Measurements from ENCODE around the gene CDK2AP2.

The CDK2AP2 gene

DNA sequence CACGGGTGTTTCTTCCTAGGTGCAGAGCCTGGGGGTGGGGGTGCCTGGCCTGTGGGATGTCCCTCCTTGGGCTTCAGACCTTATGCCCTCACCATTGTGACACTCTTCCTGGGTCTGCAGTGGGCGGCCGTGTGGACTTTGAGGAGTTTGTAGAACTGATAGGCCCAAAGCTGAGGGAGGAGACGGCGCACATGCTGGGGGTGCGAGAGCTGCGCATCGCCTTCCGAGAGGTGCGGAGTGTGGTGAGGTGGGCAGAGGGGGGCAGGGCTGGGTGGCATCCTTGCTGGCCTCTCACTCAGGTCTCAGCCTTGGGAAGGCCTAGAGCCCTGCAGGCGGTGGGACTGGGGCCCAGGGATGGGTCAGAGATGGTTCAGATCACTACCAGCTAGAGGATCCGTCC lies 50.5 kb downstream of the CDK2AP2 start:
- no peak for ATAC-seq
- TF ChIP-seq, protein P1, sequence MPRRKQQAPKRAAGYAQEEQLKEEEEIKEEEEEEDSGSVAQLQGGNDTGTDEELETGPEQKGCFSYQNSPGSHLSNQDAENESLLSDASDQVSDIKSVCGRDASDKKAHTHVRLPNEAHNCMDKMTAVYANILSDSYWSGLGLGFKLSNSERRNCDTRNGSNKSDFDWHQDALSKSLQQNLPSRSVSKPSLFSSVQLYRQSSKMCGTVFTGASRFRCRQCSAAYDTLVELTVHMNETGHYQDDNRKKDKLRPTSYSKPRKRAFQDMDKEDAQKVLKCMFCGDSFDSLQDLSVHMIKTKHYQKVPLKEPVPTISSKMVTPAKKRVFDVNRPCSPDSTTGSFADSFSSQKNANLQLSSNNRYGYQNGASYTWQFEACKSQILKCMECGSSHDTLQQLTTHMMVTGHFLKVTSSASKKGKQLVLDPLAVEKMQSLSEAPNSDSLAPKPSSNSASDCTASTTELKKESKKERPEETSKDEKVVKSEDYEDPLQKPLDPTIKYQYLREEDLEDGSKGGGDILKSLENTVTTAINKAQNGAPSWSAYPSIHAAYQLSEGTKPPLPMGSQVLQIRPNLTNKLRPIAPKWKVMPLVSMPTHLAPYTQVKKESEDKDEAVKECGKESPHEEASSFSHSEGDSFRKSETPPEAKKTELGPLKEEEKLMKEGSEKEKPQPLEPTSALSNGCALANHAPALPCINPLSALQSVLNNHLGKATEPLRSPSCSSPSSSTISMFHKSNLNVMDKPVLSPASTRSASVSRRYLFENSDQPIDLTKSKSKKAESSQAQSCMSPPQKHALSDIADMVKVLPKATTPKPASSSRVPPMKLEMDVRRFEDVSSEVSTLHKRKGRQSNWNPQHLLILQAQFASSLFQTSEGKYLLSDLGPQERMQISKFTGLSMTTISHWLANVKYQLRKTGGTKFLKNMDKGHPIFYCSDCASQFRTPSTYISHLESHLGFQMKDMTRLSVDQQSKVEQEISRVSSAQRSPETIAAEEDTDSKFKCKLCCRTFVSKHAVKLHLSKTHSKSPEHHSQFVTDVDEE (CRISPR knock-in tag; IDR thresholded peaks at IDR 0.05), result no peak
- no peak for TF ChIP-seq ARNTL (CRISPR knock-in tag; IDR thresholded peaks at IDR 0.05; ENCODE audit: borderline replicate concordance, low read depth)
- TF ChIP-seq BACH2 (CRISPR knock-in tag; IDR thresholded peaks at IDR 0.05; ENCODE audit: borderline replicate concordance), result no peak
- TF ChIP-seq CSDC2 (CRISPR knock-in tag; IDR thresholded peaks at IDR 0.05), result no peak
- TF ChIP-seq, protein P2, sequence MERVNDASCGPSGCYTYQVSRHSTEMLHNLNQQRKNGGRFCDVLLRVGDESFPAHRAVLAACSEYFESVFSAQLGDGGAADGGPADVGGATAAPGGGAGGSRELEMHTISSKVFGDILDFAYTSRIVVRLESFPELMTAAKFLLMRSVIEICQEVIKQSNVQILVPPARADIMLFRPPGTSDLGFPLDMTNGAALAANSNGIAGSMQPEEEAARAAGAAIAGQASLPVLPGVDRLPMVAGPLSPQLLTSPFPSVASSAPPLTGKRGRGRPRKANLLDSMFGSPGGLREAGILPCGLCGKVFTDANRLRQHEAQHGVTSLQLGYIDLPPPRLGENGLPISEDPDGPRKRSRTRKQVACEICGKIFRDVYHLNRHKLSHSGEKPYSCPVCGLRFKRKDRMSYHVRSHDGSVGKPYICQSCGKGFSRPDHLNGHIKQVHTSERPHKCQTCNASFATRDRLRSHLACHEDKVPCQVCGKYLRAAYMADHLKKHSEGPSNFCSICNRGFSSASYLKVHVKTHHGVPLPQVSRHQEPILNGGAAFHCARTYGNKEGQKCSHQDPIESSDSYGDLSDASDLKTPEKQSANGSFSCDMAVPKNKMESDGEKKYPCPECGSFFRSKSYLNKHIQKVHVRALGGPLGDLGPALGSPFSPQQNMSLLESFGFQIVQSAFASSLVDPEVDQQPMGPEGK (CRISPR knock-in tag; IDR thresholded peaks at IDR 0.05; ENCODE audit: borderline replicate concordance), result no peak
- TF ChIP-seq ZNF70 (CRISPR knock-in tag; IDR thresholded peaks at IDR 0.05), result no peak
- no peak for TF ChIP-seq ESRRG (CRISPR knock-in tag; IDR thresholded peaks at IDR 0.05)
- TF ChIP-seq ZFP30 (CRISPR knock-in tag; IDR thresholded peaks at IDR 0.05), result no peak
- TF ChIP-seq OSR1 (CRISPR knock-in tag; IDR thresholded peaks at IDR 0.05), result no peak
- no peak for TF ChIP-seq ZC3H10 (CRISPR knock-in tag; IDR thresholded peaks at IDR 0.05)

Measured in SK-N-SH treated with all-trans-retinoic acid at 6 μM for 48 hours (cell line).